ENCODE data around the gene PPIF. TPM values are rescaled to one million over a fixed set of nuclear protein-coding genes. Genes with fewer than 3 reads are reported as not detected.

PPIF gene
- total RNA-seq, 6 experiments from 2014 or later = 66.1 to 109 (median 98.9) TPM

GRCh38 chr10:79367426-79368189, 20.3 kb downstream of the PPIF start:
- peak; percentile 72 for DNase-seq
- no peaks in the 10 kb centered on the region; the same call in 1 of the 2 replicates for H3K27me3 Mint-ChIP-seq (ENCODE audit: insufficient read depth)
- H3K36me3 Mint-ChIP-seq (ENCODE audit: low read depth) = peaks cover 8% of the 10 kb centered on the region
- peaks cover 8% of the 10 kb centered on the region for H3K9me3 Mint-ChIP-seq
- peaks cover 27% of the 10 kb centered on the region for H3K4me1 Mint-ChIP-seq (ENCODE audit: low read depth)
- TF ChIP-seq CTCF (IDR thresholded peaks at IDR 0.05) = peak; percentile 50
- peak overlapping the region; percentile 82 for H3K27ac Mint-ChIP-seq
- peak overlapping the region; percentile 46 for H3K4me3 Mint-ChIP-seq

- Mint-ChIP-seq H3K9me3 (peaks cover 8% of the 10 kb centered on the region), H3K27me3 (ENCODE audit: insufficient read depth) (no peaks in the 10 kb centered on the region; the same call in 1 of the 2 replicates), H3K36me3 (ENCODE audit: low read depth) (no peaks in the 10 kb centered on the region; the same call in 1 of the 2 replicates), H3K4me3 (no peak overlapping the region), H3K27ac (no peak overlapping the region), H3K4me1 (ENCODE audit: low read depth) (peaks cover 45% of the 10 kb centered on the region)
- no peak for DNase-seq
- no peak for TF ChIP-seq CTCF (IDR thresholded peaks at IDR 0.05)
These were observed 25.6 kb downstream of the PPIF start for GRCh38 chr10:79372871-79373270.

- H3K36me3 Mint-ChIP-seq (ENCODE audit: low read depth) = no peaks in the 10 kb centered on the region; the same call in 1 of the 2 replicates
- H3K4me1 Mint-ChIP-seq (ENCODE audit: low read depth) = peaks cover 34% of the 10 kb centered on the region
- H3K4me3 Mint-ChIP-seq = no peak overlapping the region; the same call in 1 of the 2 replicates
- peaks cover 8% of the 10 kb centered on the region for H3K9me3 Mint-ChIP-seq
- peak; percentile 100 for TF ChIP-seq CTCF (IDR thresholded peaks at IDR 0.05)
- H3K27ac Mint-ChIP-seq = peak overlapping the region; percentile 82
- DNase-seq = peak; percentile 61
- H3K27me3 Mint-ChIP-seq (ENCODE audit: insufficient read depth) = no peaks in the 10 kb centered on the region; the same call in 1 of the 2 replicates
These were observed 27.3 kb downstream of the PPIF start for GRCh38 chr10:79374312-79375191.

GRCh38 chr10:79375321-79376077, 28.2 kb downstream of the PPIF start:
- TF ChIP-seq CTCF (IDR thresholded peaks at IDR 0.05) = no peak
- Mint-ChIP-seq H3K4me3 (no peak overlapping the region), H3K9me3 (peaks cover 5% of the 10 kb centered on the region), H3K36me3 (ENCODE audit: low read depth) (no peaks in the 10 kb centered on the region; the same call in 1 of the 2 replicates), H3K27me3 (ENCODE audit: insufficient read depth) (peaks cover 4% of the 10 kb centered on the region), H3K4me1 (ENCODE audit: low read depth) (peaks cover 42% of the 10 kb centered on the region), H3K27ac (peak overlapping the region; percentile 82; the same call in 1 of the 2 replicates)
- peak; percentile 42 for DNase-seq

- DNase-seq = no peak
- no peaks in the 10 kb centered on the region for H3K9me3 Mint-ChIP-seq
- TF ChIP-seq CTCF (IDR thresholded peaks at IDR 0.05) = no peak
- H3K36me3 Mint-ChIP-seq (ENCODE audit: low read depth) = no peaks in the 10 kb centered on the region; the same call in 1 of the 2 replicates
- H3K4me3 Mint-ChIP-seq = no peak overlapping the region
- peaks cover 4% of the 10 kb centered on the region for H3K27me3 Mint-ChIP-seq (ENCODE audit: insufficient read depth)
- H3K4me1 Mint-ChIP-seq (ENCODE audit: low read depth) = peaks cover 46% of the 10 kb centered on the region
- H3K27ac Mint-ChIP-seq = peak overlapping the region; percentile 82; the same call in 1 of the 2 replicates
These were observed 28.9 kb downstream of the PPIF start for GRCh38 chr10:79376078-79376628.

Measured in HFFc6 (cell line).